Smooth muscle cell (in vitro differentiated cells): ENCODE data around the gene FBLIM1. TPM values are rescaled to one million over a fixed set of nuclear protein-coding genes. Genes with fewer than 3 reads are reported as not detected.

Experiments
- DNase-seq: peaks from one replicate; lab custom pipeline; 2025; ENCODE audit not compliant: unreplicated experiment; lab: John Stamatoyannopoulos, UW
- H2AFZ ChIP-seq: fragments of 200-600 bp; sonication (generic); 2 replicates; pipeline ENCODE4 v1.6.0; 2016; ENCODE audit warnings: antibody characterized with exemption, low read depth, mild to moderate bottlenecking
- H3F3A ChIP-seq: fragments of 200-600 bp; sonication (generic); 2 replicates; pipeline ENCODE4 v1.6.0; 2017; ENCODE audit warnings: antibody characterized with exemption, low read depth
- H3K27ac ChIP-seq: fragments of 200-600 bp; sonication (generic); 2 replicates; pipeline ENCODE4 v1.5.1; 2016; ENCODE audit warnings: low read depth, mild to moderate bottlenecking
- H3K27me3 ChIP-seq: fragments of 200-600 bp; sonication (generic); 2 replicates; pipeline ENCODE4 v1.6.1; 2016; ENCODE audit warnings: low read depth, mild to moderate bottlenecking
- H3K36me3 ChIP-seq: fragments of 200-600 bp; sonication (generic); 2 replicates; pipeline ENCODE4 v1.5.1; 2016; ENCODE audit warnings: low read depth
- H3K4me1 ChIP-seq: fragments of 200-600 bp; sonication (generic); 2 replicates; pipeline ENCODE4 v1.5.1; 2016; ENCODE audit warnings: low read depth
- H3K4me2 ChIP-seq: fragments of 200-600 bp; sonication (generic); 2 replicates; pipeline ENCODE4 v1.6.0; 2016; ENCODE audit warnings: mild to moderate bottlenecking
- H3K4me3 ChIP-seq: fragments of 200-600 bp; sonication (generic); 2 replicates; pipeline ENCODE4 v1.5.1; 2016; ENCODE audit warnings: mild to moderate bottlenecking
- H3K79me2 ChIP-seq: fragments of 200-600 bp; sonication (generic); 2 replicates; pipeline ENCODE4 v1.6.0; 2016; ENCODE audit warnings: low read depth, mild to moderate bottlenecking
- H3K9ac ChIP-seq: fragments of 200-600 bp; sonication (generic); 2 replicates; pipeline ENCODE4 v1.6.0; 2016; ENCODE audit warnings: low read depth
- H3K9me3 ChIP-seq: fragments of 200-600 bp; sonication (generic); replicated peaks from 2 replicates; pipeline ENCODE4 v1.5.1; 2016; ENCODE audit warnings: low read depth
- H4K20me1 ChIP-seq: fragments of 200-600 bp; sonication (generic); 2 replicates; pipeline ENCODE4 v1.6.0; 2016; ENCODE audit warnings: low read depth
- WGBS: methylation state at CpG from one replicate; pipeline ENCODE4 v1.1.7; 2016; ENCODE audit warnings: low lambda C conversion rate; 5-methylcytosine and 5-hydroxymethylcytosine counted together
- polyA plus RNA-seq: library from polyadenylated mRNA; unstranded; fragments of >200 nt; fragmentation: Nextera tagmentation; extraction: Ambion mirVana; gene quantifications from 2 replicates; pipeline ENCODE4 v1.2.1, GENCODE V29; 2016
- total RNA-seq: library from RNA; depleted of rRNA; stranded (reverse); fragments of >200 nt; gene quantifications from 2 replicates; pipeline ENCODE4 v1.2.3, GENCODE V29; 2014
- TF ChIP-seq, protein P1 (sequence below): fragments of 200-600 bp; sonication (generic); IDR thresholded peaks from 2 replicates; pipeline ENCODE4 v1.5.1; 2017; ENCODE audit warnings: borderline replicate concordance, mild to moderate bottlenecking, antibody characterized with exemption; ENCODE audit not compliant: insufficient read depth, poor library complexity, severe bottlenecking

FBLIM1 gene
- total and polyA plus RNA-seq, 2 experiments from 2014 or later: 36.7 to 50.8 TPM

GRCh38 chr1:15714406-15715136 is 44.0 kb upstream of the FBLIM1 start:
- Histone ChIP-seq H3K79me2 (peaks cover 55% of the 10 kb centered on the region), H3K4me2 (no peak overlapping the region), H3K4me1 (no peaks in the 10 kb centered on the region), H3K27me3 (no peaks in the 10 kb centered on the region), H4K20me1 (peaks cover 70% of the 10 kb centered on the region), H3K27ac (no peak overlapping the region), H3K4me3 (no peak overlapping the region), H3K36me3 (no peaks in the 10 kb centered on the region), H3K9me3 (no peaks in the 10 kb centered on the region), H2AFZ (no peak overlapping the region), H3F3A (no peaks in the 10 kb centered on the region), H3K9ac (no peak overlapping the region)
- TF ChIP-seq, protein P1, sequence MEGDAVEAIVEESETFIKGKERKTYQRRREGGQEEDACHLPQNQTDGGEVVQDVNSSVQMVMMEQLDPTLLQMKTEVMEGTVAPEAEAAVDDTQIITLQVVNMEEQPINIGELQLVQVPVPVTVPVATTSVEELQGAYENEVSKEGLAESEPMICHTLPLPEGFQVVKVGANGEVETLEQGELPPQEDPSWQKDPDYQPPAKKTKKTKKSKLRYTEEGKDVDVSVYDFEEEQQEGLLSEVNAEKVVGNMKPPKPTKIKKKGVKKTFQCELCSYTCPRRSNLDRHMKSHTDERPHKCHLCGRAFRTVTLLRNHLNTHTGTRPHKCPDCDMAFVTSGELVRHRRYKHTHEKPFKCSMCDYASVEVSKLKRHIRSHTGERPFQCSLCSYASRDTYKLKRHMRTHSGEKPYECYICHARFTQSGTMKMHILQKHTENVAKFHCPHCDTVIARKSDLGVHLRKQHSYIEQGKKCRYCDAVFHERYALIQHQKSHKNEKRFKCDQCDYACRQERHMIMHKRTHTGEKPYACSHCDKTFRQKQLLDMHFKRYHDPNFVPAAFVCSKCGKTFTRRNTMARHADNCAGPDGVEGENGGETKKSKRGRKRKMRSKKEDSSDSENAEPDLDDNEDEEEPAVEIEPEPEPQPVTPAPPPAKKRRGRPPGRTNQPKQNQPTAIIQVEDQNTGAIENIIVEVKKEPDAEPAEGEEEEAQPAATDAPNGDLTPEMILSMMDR: no peak
- DNase-seq: no peak
- WGBS: 77% methylated on average over 4 of the region's 4 CpGs

- Histone ChIP-seq H2AFZ (no peak overlapping the region), H3K79me2 (peaks cover 26% of the 10 kb centered on the region), H3K36me3 (no peaks in the 10 kb centered on the region), H3K4me2 (no peak overlapping the region), H4K20me1 (peaks cover 48% of the 10 kb centered on the region), H3K27me3 (no peaks in the 10 kb centered on the region), H3K4me1 (no peaks in the 10 kb centered on the region), H3K4me3 (no peak overlapping the region), H3K27ac (no peak overlapping the region), H3K9ac (no peak overlapping the region), H3K9me3 (no peaks in the 10 kb centered on the region), H3F3A (no peaks in the 10 kb centered on the region)
- WGBS: 94% methylated on average over 11 of the region's 11 CpGs
- DNase-seq: no peak
- TF ChIP-seq, protein P1: no peak
Measured at GRCh38 chr1:15717418-15718125, 41.0 kb upstream of the FBLIM1 start.

- 98% methylated on average over 6 of the region's 8 CpGs for WGBS
- no peak for DNase-seq
- TF ChIP-seq, protein P1: no peak
- peaks cover 20% of the 10 kb centered on the region for H3K79me2 ChIP-seq
- no peak overlapping the region for H2AFZ ChIP-seq
- H3K36me3 ChIP-seq: no peaks in the 10 kb centered on the region
- H3K4me1 ChIP-seq: no peaks in the 10 kb centered on the region
- H3K9ac ChIP-seq: no peak overlapping the region
- no peaks in the 10 kb centered on the region for H3K9me3 ChIP-seq
- H3K4me3 ChIP-seq: no peak overlapping the region
- no peaks in the 10 kb centered on the region for H3K27me3 ChIP-seq
- peaks cover 42% of the 10 kb centered on the region for H4K20me1 ChIP-seq
- no peak overlapping the region for H3K4me2 ChIP-seq
- no peak overlapping the region for H3K27ac ChIP-seq
- H3F3A ChIP-seq: no peaks in the 10 kb centered on the region
Measured at GRCh38 chr1:15718199-15718601, 40.4 kb upstream of the FBLIM1 start.
